Fibroblast of lung (primary cell): Measurements from ENCODE around the gene STARD7. TPM values are rescaled to one million over a fixed set of nuclear protein-coding genes. Genes with fewer than 3 reads are reported as not detected.

Experiments
- DNase-seq, 2 donors: peaks; one replicate each; pipeline versions ENCODE4 v3.0.0 to v3.0.0-alpha.2; 2010; ENCODE audit warnings: low read depth in 2 of 2
- H2AFZ ChIP-seq: 2 replicates; pipeline ENCODE4 v1.5.1; 2012; ENCODE audit warnings: low read length, control low read depth, inconsistent platforms
- H3K27ac ChIP-seq: 2 replicates; pipeline ENCODE4 v1.5.1; 2011; ENCODE audit warnings: low read length, control low read depth; ENCODE audit not compliant: insufficient read depth
- H3K27me3 ChIP-seq: 2 replicates; pipeline ENCODE4 v1.5.1; 2011; ENCODE audit warnings: mild to moderate bottlenecking, low read length; ENCODE audit not compliant: control insufficient read depth, insufficient read depth
- H3K36me3 ChIP-seq: 2 replicates; pipeline ENCODE4 v1.5.1; 2011; ENCODE audit warnings: low read length; ENCODE audit not compliant: control insufficient read depth, insufficient read depth
- H3K4me1 ChIP-seq: 2 replicates; pipeline ENCODE4 v1.5.1; 2011; ENCODE audit warnings: low read length; ENCODE audit not compliant: control insufficient read depth, insufficient read depth; ENCODE audit errors: extremely low read depth
- H3K4me2 ChIP-seq: 2 replicates; pipeline ENCODE4 v1.5.1; 2011; ENCODE audit warnings: low read length, control low read depth; ENCODE audit not compliant: insufficient read depth; ENCODE audit errors: extremely low read depth
- H3K4me3 ChIP-seq, 4 experiments: fragments of 200-600 bp in 1 of 4; sonication (generic) in 1 of 4; replicated peaks in 1 of 4; 2 replicates each; pipeline ENCODE4 v1.5.1; 2011 to 2016; ENCODE audit warnings: low read length in 4 of 4, low read depth in 3 of 4, mild to moderate bottlenecking in 3 of 4, control low read depth in 2 of 4, inconsistent platforms in 1 of 4, mixed read lengths in 1 of 4; ENCODE audit not compliant: insufficient read depth in 1 of 4; ENCODE audit errors: control extremely low read depth in 1 of 4
- H3K79me2 ChIP-seq: 2 replicates; pipeline ENCODE4 v1.5.1; 2012; ENCODE audit warnings: mild to moderate bottlenecking, low read length, inconsistent platforms; ENCODE audit not compliant: control insufficient read depth, insufficient read depth
- H3K9ac ChIP-seq: 2 replicates; pipeline ENCODE4 v1.5.1; 2011; ENCODE audit warnings: mild to moderate bottlenecking, low read length, control low read depth; ENCODE audit not compliant: insufficient read depth
- H3K9me3 ChIP-seq: 2 replicates; pipeline ENCODE4 v1.5.1; 2012; ENCODE audit warnings: low read depth, low read length; ENCODE audit not compliant: control insufficient read depth, insufficient read depth
- H4K20me1 ChIP-seq: 2 replicates; pipeline ENCODE4 v1.5.1; 2011; ENCODE audit warnings: low read length; ENCODE audit not compliant: control insufficient read depth, insufficient read depth; ENCODE audit errors: extremely low read depth
- CTCF ChIP-seq, 2 donors: IDR thresholded peaks in 1 of 2; conservative IDR thresholded peaks in 1 of 2; 1 replicate in 1 of 2; 2 replicates in 1 of 2; pipeline ENCODE4 v1.5.1; 2011 to 2012; ENCODE audit warnings: low read length in 2 of 2, control low read depth in 1 of 2, inconsistent platforms in 1 of 2, low read depth in 1 of 2, mild to moderate bottlenecking in 1 of 2
- EZH2 ChIP-seq: IDR thresholded peaks from 2 replicates; pipeline ENCODE4 v1.5.1; 2012; ENCODE audit warnings: low read length, control low read depth, mild to moderate bottlenecking; ENCODE audit errors: missing control alignments
- polyA plus RNA-seq, 2 donors: library from polyadenylated mRNA; depleted of rRNA in 1 of 2; stranded (reverse) in 1 of 2; unstranded in 1 of 2; fragments of >200 nt; gene quantifications; 2 replicates each; pipeline ENCODE4 v1.2.1, GENCODE V29; 2011 to 2012; ENCODE audit warnings: missing spikeins in 1 of 2
- total RNA-seq: library from RNA; depleted of rRNA; stranded (reverse); fragments of >200 nt; gene quantifications from 2 replicates; pipeline ENCODE4 v1.2.1, GENCODE V29; 2014

Gene STARD7
- total and polyA plus RNA-seq, 2 donors (not counting 1 experiment from before 2014, with no cell fraction given) = 109 to 121 TPM

- no peaks in the 10 kb centered on the region for H4K20me1 ChIP-seq
- H3K4me2 ChIP-seq = no peak overlapping the region
- peaks cover 3% of the 10 kb centered on the region for H3K4me1 ChIP-seq
- no peaks in the 10 kb centered on the region for H3K9me3 ChIP-seq
- H3K27ac ChIP-seq = no peak overlapping the region
- no peaks in the 10 kb centered on the region for H3K36me3 ChIP-seq
- TF ChIP-seq EZH2 (no peak), CTCF (conservative IDR thresholded peaks at IDR 0.05 in 1 of 2, IDR thresholded peaks at IDR 0.05 in 1 of 2; ENCODE audit: low read depth in 1 of 2, low read length in 2 of 2) (no peak)
- DNase-seq = no peak
- no peak overlapping the region for H3K9ac ChIP-seq
- H2AFZ ChIP-seq = no peak overlapping the region
- no peaks in the 10 kb centered on the region for H3K27me3 ChIP-seq
- H3K79me2 ChIP-seq = peaks cover 6% of the 10 kb centered on the region
- no peak overlapping the region for H3K4me3 ChIP-seq
Measured at GRCh38 chr2:96214554-96214953, 5.9 kb upstream of the STARD7 start.

GRCh38 chr2:96213379-96213778 is 4.8 kb upstream of the STARD7 start:
- Histone ChIP-seq H3K4me1 (peaks cover 3% of the 10 kb centered on the region), H3K36me3 (no peaks in the 10 kb centered on the region), H3K27ac (no peak overlapping the region), H3K9me3 (no peaks in the 10 kb centered on the region), H3K4me3 (no peak overlapping the region), H4K20me1 (no peaks in the 10 kb centered on the region), H2AFZ (no peak overlapping the region), H3K79me2 (peaks cover 9% of the 10 kb centered on the region), H3K4me2 (no peak overlapping the region), H3K27me3 (no peaks in the 10 kb centered on the region), H3K9ac (no peak overlapping the region)
- no peak for TF ChIP-seq CTCF (conservative IDR thresholded peaks at IDR 0.05 in 1 of 2, IDR thresholded peaks at IDR 0.05 in 1 of 2; ENCODE audit: low read depth in 1 of 2, low read length in 2 of 2)
- TF ChIP-seq EZH2 = no peak
- no peak for DNase-seq

- no peak for DNase-seq
- Histone ChIP-seq H3K9ac (no peak overlapping the region), H3K4me3 (no peak overlapping the region), H3K27me3 (no peaks in the 10 kb centered on the region), H3K4me1 (peaks cover 3% of the 10 kb centered on the region), H3K9me3 (no peaks in the 10 kb centered on the region), H3K36me3 (no peaks in the 10 kb centered on the region), H3K79me2 (peaks cover 17% of the 10 kb centered on the region), H3K27ac (no peak overlapping the region), H3K4me2 (no peak overlapping the region), H2AFZ (no peak overlapping the region), H4K20me1 (no peaks in the 10 kb centered on the region)
- no peak for TF ChIP-seq EZH2
Measured at GRCh38 chr2:96212339-96212738, 3.7 kb upstream of the STARD7 start.
